NCI-H1436 (cell line): Measurements from ENCODE around the gene UFC1.

ENCODE experiments used
- DNase-seq: peaks from one replicate; lab custom pipeline; 2025; lab: John Stamatoyannopoulos, UW

Gene UFC1

GRCh38 chr1:161133220-161133740 lies 20.5 kb upstream of the UFC1 start:
- DNase-seq = no peak

GRCh38 chr1:161137881-161138280 lies 15.9 kb upstream of the UFC1 start:
- no peak for DNase-seq

GRCh38 chr1:161138431-161138830 lies 15.3 kb upstream of the UFC1 start:
- DNase-seq = no peak

GRCh38 chr1:161139766-161140165 lies 14.0 kb upstream of the UFC1 start:
- peak; percentile 17 for DNase-seq

GRCh38 chr1:161140755-161141400 lies 12.9 kb upstream of the UFC1 start:
- DNase-seq = no peak

- DNase-seq = no peak
These were observed 7.9 kb upstream of the UFC1 start for GRCh38 chr1:161145832-161146231.

GRCh38 chr1:161153176-161153575 lies 602 bp upstream of the UFC1 start:
- no peak for DNase-seq

- DNase-seq = no peak
These were observed 4.1 kb downstream of the UFC1 start for GRCh38 chr1:161157867-161158266.

GRCh38 chr1:161158316-161159010 lies 4.7 kb downstream of the UFC1 start:
- DNase-seq = no peak

GRCh38 chr1:161159087-161159912 lies 5.5 kb downstream of the UFC1 start, which contains the start of gene USP21:
Gene USP21 (plus strand): TSS chr1:161159500. CDS start chr1:161160641, 1,141 bp downstream.
- peak; percentile 85 for DNase-seq

GRCh38 chr1:161159913-161160243 lies 6.1 kb downstream of the UFC1 start:
- no peak for DNase-seq

GRCh38 chr1:161160671-161161145 lies 6.9 kb downstream of the UFC1 start:
- no peak for DNase-seq

- DNase-seq = no peak
These were observed 7.9 kb downstream of the UFC1 start for GRCh38 chr1:161161652-161162051.

GRCh38 chr1:161162052-161162451 lies 8.3 kb downstream of the UFC1 start:
- DNase-seq = no peak

GRCh38 chr1:161162806-161163205 lies 9.0 kb downstream of the UFC1 start:
- DNase-seq = no peak

- no peak for DNase-seq
These were observed 10.0 kb downstream of the UFC1 start for GRCh38 chr1:161163793-161164192.

GRCh38 chr1:161164901-161165610 lies 11.3 kb downstream of the UFC1 start:
- DNase-seq = no peak

GRCh38 chr1:161165742-161166668 lies 12.2 kb downstream of the UFC1 start, which contains the start of gene PPOX:
Gene PPOX (plus strand): TSS chr1:161166426. CDS start chr1:161166848, 422 bp downstream.
- DNase-seq = peak; percentile 90

- DNase-seq = no peak
These were observed 13.1 kb downstream of the UFC1 start for GRCh38 chr1:161166669-161167548.

- no peak for DNase-seq
These were observed 15.1 kb downstream of the UFC1 start for GRCh38 chr1:161168906-161169305.
